NOMO-1 (cell line): Measurements from ENCODE around the gene AIG1.

Experiments used
- DNase-seq, 2 experiments: peaks; one replicate each; lab custom pipeline; 2025; ENCODE audit not compliant: unreplicated experiment in 2 of 2; lab: John Stamatoyannopoulos, UW

Gene AIG1

DNA sequence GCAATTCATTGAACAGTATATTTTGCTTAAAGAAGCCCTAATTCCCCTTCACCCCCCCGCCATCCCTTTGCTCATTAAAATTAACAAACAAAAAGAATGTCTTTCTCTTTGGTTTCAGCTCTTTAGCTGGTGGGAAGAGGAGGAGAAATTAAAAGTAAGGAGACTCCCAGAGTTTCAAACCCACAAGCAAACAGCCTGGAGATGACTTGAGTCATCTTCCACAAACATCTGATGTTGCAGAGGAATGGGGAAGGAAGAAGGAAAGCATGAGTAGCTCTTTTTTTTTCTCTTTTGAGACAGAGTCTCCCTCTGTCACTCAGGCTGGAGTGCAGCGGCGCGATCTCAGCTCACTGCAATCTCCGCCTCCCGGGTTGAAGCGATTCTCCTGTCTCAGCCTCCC is 200.2 kb downstream of the AIG1 start:
- DNase-seq: no peak

DNA sequence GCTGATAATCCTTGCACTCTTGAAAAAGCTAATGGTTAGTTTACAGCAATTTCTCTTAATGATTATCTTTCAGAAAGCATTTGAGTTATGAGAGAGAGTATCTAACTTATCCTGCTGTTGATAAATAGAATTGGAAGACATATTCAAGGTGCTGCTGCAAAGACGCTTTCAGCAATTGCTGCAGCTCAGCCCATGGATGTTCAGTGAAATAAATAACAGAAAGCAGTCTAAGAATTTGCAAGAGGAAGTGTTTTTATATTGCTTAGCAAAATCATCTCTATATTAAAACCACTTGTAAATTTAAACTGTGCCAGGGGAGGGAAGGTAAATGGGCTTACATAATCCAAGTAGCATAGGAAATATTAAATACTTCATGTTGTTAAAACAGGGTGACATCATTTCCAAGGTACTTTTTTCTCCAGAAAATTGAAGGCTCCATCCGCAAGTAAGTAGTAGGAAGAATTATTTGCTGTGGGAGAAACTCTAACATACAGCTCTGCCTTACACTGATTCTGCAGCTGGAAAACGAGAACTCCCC is 201.3 kb downstream of the AIG1 start:
- DNase-seq: no peak

DNA sequence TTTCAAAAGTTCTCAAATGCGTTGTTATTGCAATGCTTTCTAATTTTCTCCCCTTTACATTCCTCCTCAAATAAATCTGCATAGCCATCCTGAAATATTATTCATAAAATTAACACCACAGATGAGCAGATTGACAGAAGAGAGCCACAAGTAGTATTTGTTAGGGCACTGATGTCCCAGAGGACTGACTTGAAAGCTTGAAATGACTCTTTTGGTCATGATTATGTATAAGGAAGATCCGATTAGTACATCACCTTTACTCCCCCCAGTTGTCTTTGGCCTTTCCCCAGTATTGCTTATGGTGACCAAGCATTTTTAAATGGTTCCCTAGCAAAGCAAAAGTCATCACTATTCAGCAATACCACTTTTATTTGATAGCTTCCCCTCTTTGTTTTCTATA is 202.2 kb downstream of the AIG1 start:
- DNase-seq: no peak

DNA sequence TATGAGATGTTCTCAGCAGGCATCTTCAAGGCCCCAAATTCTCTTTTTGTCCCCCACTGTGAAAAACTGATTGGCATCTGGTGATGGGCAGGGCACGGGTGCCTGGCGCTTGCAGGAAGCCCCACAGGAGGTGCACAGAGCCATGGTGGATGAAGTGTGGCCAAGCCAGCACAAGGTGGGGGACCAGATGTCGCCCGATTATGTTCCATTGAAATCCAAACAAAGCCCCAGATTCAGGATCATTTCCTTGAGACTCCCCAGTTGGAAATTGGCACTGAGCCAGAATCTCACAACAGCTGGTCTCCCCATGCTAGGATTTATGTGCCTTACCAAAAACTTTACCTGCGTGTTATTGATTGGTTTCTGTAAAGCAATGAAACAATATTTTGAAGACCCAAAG is 203.7 kb downstream of the AIG1 start:
- DNase-seq: no peak

DNA sequence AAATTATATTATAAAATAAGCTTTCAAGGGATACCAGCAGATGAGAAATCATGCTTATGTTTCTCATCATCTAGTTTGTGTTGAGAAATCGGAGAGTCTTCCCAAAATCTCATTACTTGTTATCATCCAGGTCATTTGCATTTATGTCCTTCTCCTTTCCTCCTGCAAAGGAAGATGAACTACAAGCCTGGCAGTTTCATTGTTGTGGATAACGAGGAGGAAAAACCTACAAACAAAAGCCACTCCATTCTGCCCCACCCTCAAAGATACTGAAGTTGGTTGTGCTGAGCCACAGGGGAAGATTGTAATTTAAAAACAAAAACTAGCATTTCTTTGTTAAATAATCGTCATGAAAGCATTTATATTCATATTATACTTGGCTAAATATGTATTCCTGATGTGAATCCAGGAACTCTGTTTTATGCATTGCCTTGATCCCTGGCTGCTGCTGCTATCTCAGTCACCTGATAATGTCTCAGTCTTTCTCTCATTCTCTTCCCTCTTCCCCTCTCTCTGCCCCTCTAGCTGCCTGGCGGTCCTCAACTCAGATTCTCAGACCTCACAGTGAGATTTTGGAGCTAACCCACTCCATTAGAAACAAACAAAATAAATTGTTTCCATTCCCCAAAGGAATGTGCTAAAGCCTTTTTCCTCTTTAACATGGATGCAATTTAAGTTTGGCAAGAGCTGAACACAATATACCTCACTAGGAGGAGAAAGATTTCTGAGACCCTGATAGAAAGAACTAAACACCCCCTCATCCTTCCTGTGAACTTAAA is 204.5 kb downstream of the AIG1 start:
- no peak for DNase-seq

DNA sequence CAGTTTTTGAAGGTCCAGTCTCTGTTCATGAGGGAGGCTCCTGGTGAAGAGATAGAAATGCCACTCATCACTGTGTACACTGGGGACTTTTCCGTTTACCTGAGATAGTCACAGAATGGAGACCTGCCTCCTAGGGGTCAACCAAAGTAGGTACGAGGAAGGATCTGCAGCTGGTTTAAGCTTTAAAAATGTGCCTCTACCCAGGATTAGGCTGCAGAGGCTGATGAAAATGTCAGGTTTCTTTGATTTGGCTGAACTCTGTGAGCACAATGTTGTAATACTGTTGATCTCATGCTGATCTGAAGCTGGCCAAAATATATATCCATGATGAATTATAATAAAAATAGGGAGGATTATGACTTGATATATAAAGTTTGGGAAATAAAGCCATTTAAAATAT is 207.1 kb downstream of the AIG1 start:
- DNase-seq: no peak

DNA sequence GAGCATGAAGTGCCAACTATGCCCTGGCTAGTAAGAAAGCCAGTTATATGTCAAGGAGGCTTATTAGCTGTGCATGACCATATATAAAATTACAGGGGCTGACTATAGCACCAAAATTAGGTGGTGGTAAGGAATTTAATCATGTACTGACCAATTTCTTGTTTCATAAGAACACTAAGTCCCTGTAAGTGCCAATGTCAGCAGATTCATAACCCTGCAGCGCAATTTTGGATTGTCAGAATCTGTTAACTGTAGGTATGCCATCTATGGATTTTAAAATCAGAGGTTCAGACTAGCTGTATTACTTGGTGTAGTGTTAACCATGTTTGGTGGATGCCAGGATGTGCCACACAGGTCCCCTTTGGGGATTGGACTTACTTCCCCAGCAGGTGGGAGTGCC is 207.8 kb downstream of the AIG1 start:
- no peak for DNase-seq

DNA sequence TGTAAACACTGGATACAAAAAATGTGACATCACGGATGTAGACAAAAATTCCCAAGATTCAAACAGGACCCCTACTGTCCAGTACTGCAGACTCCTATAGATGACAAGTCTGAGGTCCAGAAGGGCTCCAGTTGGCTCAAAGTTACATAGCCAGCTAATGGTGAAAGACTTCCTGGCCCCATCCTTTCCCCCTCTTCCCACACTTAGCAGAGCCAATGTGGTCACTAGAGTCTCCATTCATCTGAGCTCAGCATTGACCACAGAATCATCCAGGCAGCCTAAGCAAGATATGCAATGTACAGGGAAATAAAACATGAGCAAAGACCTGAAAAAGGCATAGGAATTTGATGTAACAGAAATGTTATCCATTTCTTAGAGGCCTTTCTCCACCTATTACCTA is 209.3 kb downstream of the AIG1 start:
- no peak for DNase-seq

DNA sequence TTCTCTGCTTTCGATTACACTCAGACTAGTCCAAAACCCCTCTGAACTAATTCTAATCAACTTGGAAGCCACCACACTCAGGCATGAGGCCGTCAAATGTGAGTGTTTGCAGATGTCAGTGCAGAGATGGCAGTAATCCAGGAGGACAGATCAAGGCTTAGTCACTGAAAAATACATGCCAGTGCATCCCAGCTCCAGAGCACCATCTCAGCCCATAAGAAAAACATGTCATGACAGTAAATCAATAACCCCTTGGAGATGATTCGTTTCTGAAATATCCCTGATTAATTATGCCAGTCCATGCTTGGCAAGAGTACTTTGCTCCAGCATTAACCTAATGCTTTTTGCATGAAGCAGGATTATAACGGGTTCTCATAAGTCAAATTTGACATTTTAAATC is 210.3 kb downstream of the AIG1 start:
- DNase-seq: no peak

DNA sequence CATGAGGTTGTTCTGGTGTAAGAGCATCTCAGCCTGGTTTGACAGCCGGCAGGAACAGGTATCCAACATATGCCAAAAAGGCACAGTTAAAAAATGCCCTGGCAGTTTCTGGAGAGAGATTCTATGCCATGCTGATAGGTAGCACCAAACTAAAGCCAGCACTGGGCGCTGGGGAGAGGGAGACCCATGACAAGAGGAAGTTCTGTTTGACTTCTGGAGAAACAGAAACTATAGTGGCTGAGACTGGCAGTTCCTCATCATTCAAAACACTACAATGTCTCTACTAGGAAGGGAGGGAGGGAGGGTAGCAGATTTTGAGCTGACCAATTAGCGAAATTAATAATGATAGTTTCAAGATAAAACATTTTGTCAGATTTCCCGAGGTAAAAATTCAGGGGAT is 215.7 kb downstream of the AIG1 start:
- DNase-seq: peak; percentile 16 to 76

DNA sequence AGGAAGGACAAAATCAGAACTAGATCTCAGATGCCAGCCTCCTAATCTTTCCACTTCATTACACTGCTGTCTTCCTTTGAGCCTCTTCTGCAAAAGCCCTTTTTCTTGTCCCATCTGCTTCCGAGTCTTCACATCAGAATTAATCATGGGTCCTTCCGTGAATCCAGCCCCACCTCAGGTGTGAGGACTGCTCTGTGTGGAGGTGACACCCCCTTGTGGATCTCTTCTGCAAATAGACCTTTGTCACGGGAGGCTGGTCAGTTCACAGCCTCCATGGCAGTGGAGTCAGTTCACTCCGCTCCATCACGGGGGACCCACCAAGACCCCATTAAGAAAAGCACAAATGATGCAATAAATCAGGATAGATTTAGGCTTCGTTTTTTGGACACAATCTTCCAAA is 218.7 kb downstream of the AIG1 start:
- DNase-seq: no peak

DNA sequence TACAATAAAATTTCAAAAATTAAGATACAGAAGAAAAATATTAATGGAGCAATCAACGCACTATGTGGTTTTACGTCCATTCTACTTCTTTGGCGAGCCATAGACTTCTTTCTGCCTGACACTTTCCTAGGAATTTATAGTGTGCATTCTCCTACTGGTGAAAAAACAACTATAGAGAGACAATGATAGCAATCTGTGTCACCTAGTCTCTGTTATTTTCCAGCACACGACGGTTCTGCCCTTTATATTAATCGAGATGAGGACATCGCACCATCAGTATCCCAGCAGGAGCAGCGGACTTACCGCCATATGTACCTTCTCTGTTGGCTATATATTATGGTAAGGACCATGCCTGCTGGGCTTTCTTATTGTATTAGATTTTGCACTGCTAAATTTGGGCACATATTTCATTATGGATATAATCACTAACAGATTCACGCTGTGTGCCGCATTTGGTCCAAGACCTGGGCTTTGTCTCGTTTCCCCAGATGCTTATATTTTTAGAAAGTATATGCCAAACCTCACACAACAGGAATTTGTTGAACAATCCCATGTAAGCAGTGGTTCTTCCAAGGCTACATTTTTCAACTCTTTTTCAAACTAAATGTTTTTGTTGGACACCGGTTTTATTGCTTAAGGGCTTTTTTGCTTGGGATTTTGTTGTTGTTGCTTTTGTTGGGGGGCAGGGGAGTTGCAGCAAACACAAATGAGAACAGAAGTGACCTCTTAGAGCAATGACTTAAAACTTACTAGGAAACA is 223.4 kb downstream of the AIG1 start:
- no peak for DNase-seq

DNA sequence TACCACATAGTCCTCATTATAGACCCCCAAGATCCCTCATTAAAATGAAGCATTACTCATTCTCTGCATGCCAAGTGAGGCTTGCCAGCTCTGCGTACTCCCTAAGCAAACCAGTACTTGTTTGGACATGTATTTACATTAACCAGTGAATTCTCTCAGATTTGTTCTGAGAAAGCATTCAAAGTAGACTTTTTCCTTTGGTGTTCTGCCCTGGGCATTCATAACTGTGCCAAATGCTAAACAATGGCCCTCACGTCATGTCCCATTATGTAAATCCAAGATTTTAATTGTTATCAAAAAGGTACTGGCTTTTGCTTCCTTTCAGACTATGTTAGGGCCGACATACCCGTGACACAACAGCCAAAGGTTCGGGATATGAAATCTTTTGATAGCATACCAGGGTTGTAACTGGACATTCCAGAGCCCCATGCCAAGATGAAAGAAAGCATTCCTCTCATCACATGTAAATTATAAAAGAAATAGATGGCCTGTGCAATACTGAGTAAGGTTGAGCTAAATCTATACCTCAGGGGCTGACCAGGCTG is 225.6 kb downstream of the AIG1 start:
- no peak for DNase-seq

DNA sequence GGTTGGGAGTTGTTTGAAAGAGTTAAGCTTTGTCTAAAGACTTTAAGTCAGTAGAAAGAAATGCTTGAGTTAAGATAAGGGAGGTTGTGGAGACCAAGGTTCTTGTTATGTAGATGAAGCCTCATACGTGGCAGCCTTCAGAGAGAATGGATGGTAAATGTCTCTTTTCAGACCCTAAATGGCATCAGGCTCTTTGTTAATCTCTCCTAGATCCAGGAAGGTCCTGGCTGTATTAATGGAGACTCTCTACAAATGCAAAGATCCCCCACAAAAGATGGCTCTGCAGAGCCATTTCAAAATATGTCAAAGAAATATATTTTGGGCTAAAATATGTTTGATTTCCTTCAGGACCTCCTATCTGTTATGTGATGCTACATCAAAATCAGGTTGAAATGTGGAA is 228.2 kb downstream of the AIG1 start:
- no peak for DNase-seq

DNA sequence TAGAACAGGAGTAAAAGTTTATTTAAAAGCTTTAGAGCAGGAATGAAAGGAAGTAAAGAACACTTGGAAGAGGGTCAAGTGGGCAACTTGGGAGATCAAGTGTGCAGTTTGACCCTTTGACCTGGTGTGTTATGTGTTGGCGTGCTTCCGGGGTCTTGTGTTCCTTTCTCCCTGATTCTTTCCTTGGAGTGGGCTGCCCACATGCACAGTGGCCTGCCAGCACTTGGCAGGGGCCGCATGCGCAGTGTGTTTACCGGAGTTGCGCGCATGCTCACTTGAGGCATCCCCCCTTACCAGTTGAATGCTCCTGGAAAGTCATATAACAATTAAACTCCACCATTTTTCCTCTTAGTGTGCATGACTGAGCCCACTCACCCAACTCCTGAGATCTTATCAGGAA is 229.5 kb downstream of the AIG1 start:
- DNase-seq: no peak

DNA sequence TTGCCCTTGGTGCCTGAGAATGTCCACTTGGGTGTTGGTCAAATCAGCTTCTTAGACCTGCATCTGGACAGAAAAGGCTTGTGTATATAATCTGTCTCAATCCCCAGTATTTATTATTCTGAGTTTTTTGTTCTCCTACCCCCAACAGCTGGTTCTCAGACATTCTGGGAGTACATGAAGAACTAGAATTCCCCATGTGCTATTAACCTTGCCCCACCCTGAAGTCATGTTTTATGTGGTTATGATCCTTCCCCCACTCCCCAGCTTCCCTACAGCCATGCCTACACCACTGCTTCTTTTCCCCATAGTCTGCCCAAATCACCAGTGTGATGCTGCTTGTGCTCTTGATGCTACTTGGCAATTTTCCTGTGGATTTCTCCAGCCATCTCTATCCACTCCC is 232.8 kb downstream of the AIG1 start:
- DNase-seq: no peak

DNA sequence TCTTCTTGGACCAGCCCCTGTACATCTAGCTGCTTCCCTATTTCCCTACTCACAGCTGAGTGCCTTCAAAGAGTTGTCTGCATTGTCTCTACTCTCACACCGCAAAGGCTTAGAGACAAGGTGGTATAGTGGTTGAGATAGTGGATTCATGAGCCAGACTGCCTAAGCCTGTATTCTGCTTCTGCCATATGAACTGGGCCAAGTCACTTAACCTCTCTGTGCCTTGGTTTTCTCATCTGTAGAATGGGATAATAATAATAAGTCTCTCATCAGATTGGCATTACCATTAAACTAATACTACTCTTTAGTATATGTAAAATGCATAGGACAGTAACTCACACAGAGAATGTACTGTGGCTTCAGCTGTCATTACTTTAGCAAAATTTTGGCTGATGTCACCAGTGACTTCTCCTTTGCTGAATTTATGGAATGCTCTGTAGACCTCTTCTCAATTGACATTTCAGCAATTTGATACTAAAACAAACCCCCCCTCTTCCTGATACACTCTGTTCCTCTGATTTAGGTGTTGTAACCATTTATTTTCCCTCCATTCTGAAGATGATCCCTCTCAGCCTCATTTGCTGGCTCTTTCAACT is 233.7 kb downstream of the AIG1 start:
- no peak for DNase-seq

DNA sequence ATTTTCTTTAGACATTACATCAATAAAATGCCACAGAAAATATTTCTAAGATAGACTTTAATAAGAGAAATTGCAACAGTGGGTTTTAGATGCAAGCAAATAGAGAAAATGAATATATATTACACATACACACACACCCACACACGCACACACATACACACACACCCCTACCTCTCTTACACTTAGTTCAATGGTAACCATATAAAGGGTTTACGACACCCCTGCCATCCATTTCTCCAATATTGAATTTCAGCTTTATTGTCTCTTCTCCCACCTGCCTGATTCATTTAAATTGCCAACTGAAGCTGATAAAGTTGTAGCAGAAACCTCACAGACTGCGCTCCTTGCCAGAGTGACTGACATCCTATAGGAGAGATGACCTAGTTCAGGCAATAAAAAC is 235.2 kb downstream of the AIG1 start:
- DNase-seq: no peak

DNA sequence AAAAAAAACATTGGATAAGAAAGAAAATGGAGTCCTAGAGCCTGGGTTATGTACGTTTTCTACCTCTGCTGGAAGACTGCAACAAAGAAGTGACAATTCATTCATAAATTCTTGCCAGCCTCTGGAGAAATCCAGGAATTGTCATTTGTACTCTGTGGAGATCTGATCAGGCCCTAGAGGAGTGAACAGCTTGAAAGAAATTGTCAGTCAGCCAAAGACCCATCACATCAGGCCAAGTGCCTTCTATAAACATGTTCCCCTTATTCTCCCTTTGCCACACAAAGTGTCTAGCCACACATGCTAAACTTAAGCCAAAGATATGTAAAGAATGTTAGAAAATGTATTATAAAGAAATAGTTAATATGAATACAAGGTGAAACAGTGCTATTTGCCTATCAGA is 237.4 kb downstream of the AIG1 start:
- no peak for DNase-seq

DNA sequence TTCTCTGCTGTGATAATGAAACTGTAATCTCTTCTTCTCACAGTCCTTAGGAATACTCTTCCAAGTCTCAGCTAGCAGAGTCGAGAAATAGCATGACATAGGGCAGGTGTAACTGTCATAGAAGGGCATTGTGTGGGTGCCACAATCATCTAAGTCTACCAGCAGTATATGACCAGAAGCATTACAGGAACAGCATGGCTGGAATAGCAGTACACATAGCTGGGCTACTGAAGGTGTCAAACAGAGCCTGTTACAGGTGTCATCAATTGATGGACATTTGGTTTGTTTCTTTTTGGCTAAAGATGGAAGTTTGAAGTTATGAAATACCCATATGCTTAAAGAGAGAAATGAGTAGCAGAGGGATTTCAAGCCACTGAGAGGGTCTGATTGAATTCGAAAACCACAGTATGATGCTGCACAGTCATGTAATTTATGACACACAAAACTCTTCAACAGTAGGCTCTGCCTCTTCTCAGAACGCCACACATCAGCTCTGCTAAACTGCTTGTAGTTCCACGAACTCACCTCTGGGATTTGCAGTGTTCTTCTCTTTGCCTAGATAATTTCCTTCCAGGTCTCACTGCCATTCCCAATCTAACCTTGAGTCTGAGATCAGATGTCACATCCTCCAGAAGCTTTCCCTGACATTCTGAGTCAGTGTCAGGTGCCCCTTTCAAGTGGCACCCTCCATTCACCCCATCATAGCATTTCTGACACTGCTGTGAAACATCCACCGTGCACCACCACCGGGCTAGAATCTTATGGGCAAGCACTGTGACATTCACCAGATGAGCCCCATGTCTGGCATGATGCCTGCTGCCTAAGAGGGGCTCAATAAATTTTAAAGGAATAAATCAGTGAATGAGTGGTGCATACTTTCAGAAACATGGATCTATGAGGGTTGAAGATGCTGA is 238.8 kb downstream of the AIG1 start:
- no peak for DNase-seq
